ENCODE measurements around the gene PPP2CA.

DNA sequence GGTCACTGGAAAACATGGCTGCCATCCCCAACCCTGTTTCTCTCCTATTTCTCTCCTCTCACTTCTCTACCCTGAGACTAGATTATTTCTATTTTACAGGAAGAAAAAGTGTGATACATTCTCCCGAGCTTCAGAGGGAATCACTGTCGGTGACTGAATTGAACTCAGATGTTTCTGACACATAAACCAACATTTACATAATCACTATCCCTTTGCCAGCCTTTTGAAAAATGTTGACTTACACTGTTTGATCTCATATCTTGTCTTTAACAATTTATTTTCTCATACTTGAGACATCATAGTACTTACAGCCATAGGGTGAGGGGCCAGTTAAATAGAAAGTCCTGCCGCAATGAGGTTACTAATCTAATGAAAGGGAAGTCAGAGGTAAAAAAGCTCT lies 25.1 kb upstream of the PPP2CA start:
- TF ChIP-seq, protein P1, sequence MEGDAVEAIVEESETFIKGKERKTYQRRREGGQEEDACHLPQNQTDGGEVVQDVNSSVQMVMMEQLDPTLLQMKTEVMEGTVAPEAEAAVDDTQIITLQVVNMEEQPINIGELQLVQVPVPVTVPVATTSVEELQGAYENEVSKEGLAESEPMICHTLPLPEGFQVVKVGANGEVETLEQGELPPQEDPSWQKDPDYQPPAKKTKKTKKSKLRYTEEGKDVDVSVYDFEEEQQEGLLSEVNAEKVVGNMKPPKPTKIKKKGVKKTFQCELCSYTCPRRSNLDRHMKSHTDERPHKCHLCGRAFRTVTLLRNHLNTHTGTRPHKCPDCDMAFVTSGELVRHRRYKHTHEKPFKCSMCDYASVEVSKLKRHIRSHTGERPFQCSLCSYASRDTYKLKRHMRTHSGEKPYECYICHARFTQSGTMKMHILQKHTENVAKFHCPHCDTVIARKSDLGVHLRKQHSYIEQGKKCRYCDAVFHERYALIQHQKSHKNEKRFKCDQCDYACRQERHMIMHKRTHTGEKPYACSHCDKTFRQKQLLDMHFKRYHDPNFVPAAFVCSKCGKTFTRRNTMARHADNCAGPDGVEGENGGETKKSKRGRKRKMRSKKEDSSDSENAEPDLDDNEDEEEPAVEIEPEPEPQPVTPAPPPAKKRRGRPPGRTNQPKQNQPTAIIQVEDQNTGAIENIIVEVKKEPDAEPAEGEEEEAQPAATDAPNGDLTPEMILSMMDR (conservative IDR thresholded peaks at IDR 0.05; ENCODE audit: low read length) = no peak
- no peak for TF ChIP-seq EZH2phosphoT487 (IDR thresholded peaks at IDR 0.05; ENCODE audit: borderline replicate concordance, low read depth, low read length)
